GM21381 (cell line): ENCODE results near the gene IMPDH2.
"Not testable (repeated sequence)": the region's sequence is repeated elsewhere in the genome, so short reads cannot be mapped to it uniquely, and the experiment has no call there.

Experiments
- ATAC-seq: cut with Tn5 transposase; IDR thresholded peaks from one replicate; pipeline ENCODE4 v1.9.1; 2021; ENCODE audit warnings: mild to moderate bottlenecking, moderate library complexity; ENCODE audit not compliant: unreplicated experiment

The IMPDH2 gene

DNA sequence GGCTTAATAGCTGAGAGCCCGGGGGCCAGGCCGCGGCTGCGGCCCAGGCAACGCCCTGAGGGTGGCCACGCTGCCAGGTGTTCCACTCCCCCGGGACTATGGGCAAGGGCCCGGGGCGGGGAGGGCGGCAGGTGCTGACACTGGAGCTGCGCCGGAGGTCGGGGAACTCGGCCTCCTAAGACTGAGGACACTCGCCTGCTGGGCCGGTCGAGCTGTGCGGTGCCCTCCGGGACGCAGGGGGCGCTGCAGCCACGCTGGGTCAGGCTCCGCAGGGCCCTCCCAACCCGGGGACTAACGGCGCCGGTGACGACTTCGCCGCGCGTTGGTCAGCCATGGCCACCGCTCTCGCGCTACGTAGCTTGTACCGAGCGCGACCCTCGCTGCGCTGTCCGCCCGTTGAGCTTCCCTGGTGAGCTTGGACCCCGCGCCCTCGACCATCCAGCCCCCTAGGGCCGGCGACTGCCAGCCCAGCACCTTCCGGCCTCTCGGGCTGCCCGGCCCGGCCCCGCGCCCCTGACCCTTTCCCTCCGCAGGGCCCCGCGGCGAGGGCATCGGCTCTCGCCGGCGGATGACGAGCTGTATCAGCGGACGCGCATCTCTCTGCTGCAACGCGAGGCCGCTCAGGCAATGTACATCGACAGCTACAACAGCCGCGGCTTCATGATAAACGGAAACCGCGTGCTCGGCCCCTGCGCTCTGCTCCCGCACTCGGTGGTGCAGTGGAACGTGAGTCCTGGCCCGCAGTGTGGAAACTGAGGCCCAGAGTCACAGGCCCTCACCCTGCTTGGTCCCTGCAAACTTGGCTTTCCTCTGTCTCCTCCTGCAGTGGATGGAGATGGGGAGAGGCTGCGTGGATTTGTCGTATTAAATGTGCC, 7.1 kb downstream of the IMPDH2 start, which contains the start of gene NDUFAF3:
NDUFAF3 (plus strand) TSS at position 309 of the 875 bp plus-strand sequence; CDS start at position 333, 24 bp downstream.
- peak; percentile 57 for ATAC-seq

DNA sequence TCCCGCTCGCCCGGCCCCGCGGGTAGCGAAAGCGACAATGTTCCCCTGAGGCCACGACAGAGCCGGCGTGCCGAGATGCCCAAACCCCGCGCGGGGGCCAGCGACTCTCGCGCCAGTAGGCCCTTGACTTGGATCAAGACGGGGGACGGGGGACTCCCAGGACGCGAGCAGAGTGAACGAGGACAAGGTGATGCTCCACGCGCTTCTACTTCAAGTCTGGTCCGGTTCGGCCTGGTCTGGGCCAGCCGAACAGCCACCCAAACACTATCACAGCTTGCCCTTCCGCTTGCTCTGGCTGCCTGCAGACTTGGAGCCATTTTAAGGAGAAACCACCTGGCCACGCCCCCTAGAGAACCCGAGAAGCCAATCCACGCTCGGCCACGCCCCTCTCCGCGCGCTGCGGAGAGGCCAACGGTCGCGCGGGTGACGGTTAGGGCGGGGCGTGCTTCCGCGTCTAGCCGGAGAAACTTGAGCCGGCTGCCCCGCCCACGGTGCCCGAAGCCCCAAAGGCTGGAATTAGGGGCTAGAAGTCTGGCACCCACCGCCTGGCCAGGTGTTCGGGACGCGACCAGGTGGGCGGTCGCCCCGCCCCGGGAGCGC, 7.9 kb downstream of the IMPDH2 start:
- peak; percentile 45 for ATAC-seq

- ATAC-seq: peak; percentile 2
Measured at GRCh38 chr3:49020330-49021212, 8.6 kb downstream of the IMPDH2 start.

GRCh38 chr3:49019941-49020329, 9.3 kb downstream of the IMPDH2 start:
- no peak for ATAC-seq

DNA sequence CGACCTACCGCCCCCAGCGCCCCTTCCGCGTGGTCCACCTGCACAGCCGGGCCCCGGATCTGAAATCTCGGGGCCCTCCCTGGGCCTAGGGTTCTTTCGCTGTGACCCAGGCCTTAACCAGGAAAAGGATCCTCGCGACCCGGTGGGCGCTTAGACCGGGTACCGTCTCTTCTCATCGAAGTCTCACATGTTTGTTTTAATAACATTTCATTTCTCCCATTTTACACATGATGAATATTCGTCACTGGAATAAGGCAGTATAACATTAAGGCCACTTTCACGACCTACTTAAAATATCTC, 10.5 kb downstream of the IMPDH2 start:
- no peak for ATAC-seq

DNA sequence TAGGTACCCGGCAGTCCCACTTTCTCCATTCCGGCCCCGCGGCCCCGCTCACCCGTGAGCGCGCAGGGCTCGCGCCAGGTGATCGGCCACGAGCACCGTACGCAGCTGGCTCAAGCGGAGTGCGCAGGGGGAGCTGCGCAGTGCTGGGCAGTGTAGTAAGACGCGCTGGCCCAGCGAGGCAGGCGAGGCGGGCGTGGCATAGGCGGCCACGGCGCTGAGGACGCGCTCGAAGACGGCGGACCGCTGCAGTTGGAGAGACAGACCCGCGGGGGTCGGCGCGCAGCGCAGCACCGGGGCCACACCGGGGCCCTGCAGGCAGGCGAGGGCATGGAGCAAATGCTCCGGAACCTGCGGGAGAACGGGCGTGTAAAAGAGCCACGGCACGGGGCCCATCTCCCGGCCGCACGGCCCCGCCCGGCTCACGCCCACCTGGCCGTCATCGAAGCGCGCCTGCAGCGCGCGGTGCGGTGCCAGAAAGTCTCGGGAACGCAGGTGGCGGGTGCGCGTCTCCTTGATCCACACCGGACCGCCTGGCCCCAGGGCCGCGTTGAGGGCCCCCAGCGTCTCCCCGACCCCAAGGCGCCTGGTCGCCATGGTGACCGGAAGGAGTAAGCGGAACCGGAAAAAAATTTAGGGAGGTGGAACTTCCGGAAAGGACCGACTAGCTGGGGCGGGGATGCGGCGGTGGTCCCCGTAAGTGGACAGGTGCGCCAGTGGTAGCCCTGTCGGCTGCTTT, 11.1 kb downstream of the IMPDH2 start, which contains the start of gene DALRD3:
DALRD3 (minus strand) TSS at position 610 of the 736 bp plus-strand sequence; CDS start at position 594, 16 bp downstream.
- ATAC-seq: no peak

GRCh38 chr3:49017229-49017970, 11.8 kb downstream of the IMPDH2 start:
- no peak for ATAC-seq

DNA sequence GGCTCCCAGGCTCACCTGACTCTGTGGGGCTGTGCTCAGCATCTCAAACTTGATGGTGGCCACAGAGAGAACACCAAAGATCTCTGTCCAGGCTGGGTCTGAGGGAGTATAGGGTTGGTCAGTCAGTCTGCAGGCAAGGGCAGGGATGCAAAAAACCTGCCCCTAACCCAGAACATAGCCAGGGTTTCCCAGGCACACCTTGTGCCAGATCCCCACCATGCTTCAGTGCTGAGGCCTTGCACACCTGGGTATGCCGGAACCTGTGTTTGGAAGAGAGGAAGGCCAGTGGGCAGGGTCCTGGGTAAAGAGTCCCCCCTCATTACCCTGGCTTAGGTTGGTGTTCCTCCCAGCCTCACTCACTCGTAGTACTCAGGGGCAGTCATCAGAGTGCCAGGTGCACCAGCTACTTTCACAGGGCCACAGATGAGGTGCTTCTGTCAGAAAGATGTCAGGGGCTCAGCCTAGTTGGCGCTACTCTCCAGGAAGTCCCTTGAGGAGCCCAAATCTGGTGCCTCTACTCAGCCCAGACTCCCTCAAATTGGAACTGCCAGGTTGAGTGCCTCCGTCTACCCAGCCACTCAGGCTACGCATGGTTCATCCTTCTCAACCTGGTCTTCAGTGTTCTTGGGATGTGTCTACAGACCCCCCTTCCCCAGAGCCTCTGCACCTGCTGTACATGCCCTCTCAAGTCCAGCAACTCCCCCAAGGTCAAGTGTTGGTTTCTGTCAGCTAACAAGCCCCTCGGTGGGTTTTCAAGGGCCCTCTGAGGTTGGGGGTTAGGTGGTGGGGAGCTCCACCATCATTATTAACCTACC, 12.6 kb downstream of the IMPDH2 start:
- ATAC-seq: no peak

GRCh38 chr3:49015765-49016164, 13.4 kb downstream of the IMPDH2 start:
- no peak for ATAC-seq

GRCh38 chr3:49015072-49015471, 14.1 kb downstream of the IMPDH2 start:
- no peak for ATAC-seq

GRCh38 chr3:49013738-49014660, 15.2 kb downstream of the IMPDH2 start:
- ATAC-seq: no peak

GRCh38 chr3:49013113-49013737, 16.0 kb downstream of the IMPDH2 start:
- no peak for ATAC-seq

GRCh38 chr3:49012441-49013017, 16.7 kb downstream of the IMPDH2 start:
- ATAC-seq: no peak

DNA sequence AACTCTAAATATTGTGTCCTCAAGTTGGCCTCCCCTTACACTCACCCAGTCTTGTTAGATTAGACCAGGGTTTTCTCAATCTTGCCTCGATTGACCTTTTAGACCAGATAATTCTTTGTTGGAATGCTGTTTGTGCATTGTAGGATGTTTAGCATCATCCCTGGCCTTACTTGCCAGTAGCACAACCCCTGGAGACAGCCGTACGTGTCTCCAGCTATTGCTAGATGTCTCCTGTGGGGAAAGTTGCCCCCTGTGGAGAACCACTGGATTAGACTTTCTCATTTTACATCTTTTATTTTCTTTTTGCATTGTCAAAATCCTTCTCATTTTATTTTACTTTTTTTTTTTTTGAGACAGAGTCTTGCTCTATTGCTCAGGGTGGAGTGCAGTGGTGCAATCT, 19.8 kb downstream of the IMPDH2 start:
- ATAC-seq: no peak

DNA sequence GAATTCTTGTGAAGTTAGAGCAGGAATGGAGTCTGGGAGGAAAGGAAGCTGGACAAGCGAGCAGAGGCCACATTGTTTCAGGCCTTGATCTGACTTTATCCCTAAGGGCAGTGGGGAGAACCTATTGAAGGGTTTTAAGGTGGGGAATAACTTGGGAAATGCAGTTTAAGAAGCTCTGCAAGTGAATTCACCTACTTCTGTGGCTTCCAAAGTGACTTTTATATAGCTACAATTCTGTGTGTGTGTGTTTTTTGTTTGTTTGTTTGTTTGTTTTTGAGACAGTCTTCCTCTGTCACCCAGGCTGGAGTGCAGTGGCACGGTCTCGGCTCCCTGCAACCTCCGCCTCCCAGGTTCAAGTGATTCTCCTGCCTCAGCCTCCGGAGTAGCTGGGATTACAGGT, 20.6 kb downstream of the IMPDH2 start:
- ATAC-seq: not testable (repeated sequence)

GRCh38 chr3:49007771-49008528, 21.2 kb downstream of the IMPDH2 start:
- ATAC-seq: peak; percentile 36
